Pancreas (tissue), 10 donors: ENCODE results near the gene WDR70. TPM values are rescaled to one million over a fixed set of nuclear protein-coding genes. Genes with fewer than 3 reads are reported as not detected.
"Not testable (repeated sequence)": the region's sequence is repeated elsewhere in the genome, so short reads cannot be mapped to it uniquely, and the experiment has no call there.

Source experiments
- ATAC-seq, 4 donors: fragments of 200-7000 bp; cut with Tn5 transposase; one replicate each; pipeline versions ENCODE4 v1.8.0 to v1.9.1; 2020; ENCODE audit warnings: mild to moderate bottlenecking in 4 of 4, moderate library complexity in 4 of 4
- DNase-seq, 6 donors: peaks; one replicate each; pipeline ENCODE4 v3.0.0-alpha.2; 2020
- FAIRE-seq: peaks from 2 replicates; lab custom pipeline; 2012; peaks lifted over from hg19 to GRCh38; lab: Jason Lieb, UNC
- H3K27ac ChIP-seq, 4 donors: fragments of 200-600 bp; sonication (generic); 1 replicate in 3 of 4; 2 replicates in 1 of 4; pipeline versions ENCODE4 v1.5.0 to v1.8.0; 2020
- H3K27me3 ChIP-seq, 4 donors: fragments of 200-600 bp; one replicate each; pipeline ENCODE4 v1.8.0; 2021
- H3K36me3 ChIP-seq, 3 donors: fragments of 200-600 bp; sonication (generic) in 1 of 3; one replicate each; pipeline versions ENCODE4 v1.5.0 to v1.8.0; 2020 to 2021
- H3K4me1 ChIP-seq, 3 donors: fragments of 200-600 bp; one replicate each; pipeline ENCODE4 v1.8.0; 2021
- H3K4me3 ChIP-seq, 4 donors: fragments of 200-600 bp; sonication (generic) in 2 of 4; one replicate each; pipeline versions ENCODE4 v1.5.0 to v1.8.0; 2020 to 2021
- H3K9me3 ChIP-seq, 4 donors: fragments of 200-600 bp; one replicate each; pipeline ENCODE4 v1.8.0; 2021
- WGBS, 2 donors: extraction: QIAGEN DNeasy Blood & Tissue Kit; methylation state at CpG; one replicate each; pipeline ENCODE4 v1.1.7; 2013; 5-methylcytosine and 5-hydroxymethylcytosine counted together
- intact Hi-C, 3 donors: fragments of 100-400 bp; cut with DNase I; formaldehyde crosslinking; loops; one replicate each; pipeline versions ENCODE4 v1.11.1 to v1.14.2; 2022
- polyA plus RNA-seq, 2 donors: library from polyadenylated mRNA; stranded (reverse); fragments of 200-250 nt; gene quantifications; one replicate each; pipeline ENCODE4 v1.2.3, GENCODE V29; 2013
- total RNA-seq, 6 donors: library from RNA; stranded (reverse); fragmentation: NEBNext Ultra II Directional in 4 of 6; extraction: Animal tissue kit (Norgen Biotek cat#: 25700) in 4 of 6; gene quantifications; one replicate each; pipeline versions ENCODE4 v1.2.1 to v1.2.4, GENCODE V29; 2021 to 2023
- TF ChIP-seq, protein P1 (sequence below), 4 donors: fragments of 200-600 bp; sonication (generic) in 3 of 4; IDR thresholded peaks; one replicate each; pipeline versions ENCODE4 v1.5.0 to v1.8.0; 2021; ENCODE audit warnings: antibody characterized with exemption in 4 of 4
- donor health status: healthy with polysubstance abuse.
- donor health status: DM: no; HTN: no; CAD: no; lungs with moderate emphysema.
- donor health status: DM: no; HTN: no; CAD: no.
- donor health status: control.
- donor health status: control.
- donor health status: Bipolar disorder and iron deficiency.
- donor health status: DM: yes; HTN: yes; CAD: no.
- donor health status: DM: no; HTN: no; CAD: no.
- donor health status: DM: no; HTN: no; CAD: no.
- donor health status: DM: yes; HTN: yes; CAD: no.

The WDR70 gene
- total and polyA plus RNA-seq, 8 donors: 10.7 to 24.3 (median 15.6) TPM

DNA sequence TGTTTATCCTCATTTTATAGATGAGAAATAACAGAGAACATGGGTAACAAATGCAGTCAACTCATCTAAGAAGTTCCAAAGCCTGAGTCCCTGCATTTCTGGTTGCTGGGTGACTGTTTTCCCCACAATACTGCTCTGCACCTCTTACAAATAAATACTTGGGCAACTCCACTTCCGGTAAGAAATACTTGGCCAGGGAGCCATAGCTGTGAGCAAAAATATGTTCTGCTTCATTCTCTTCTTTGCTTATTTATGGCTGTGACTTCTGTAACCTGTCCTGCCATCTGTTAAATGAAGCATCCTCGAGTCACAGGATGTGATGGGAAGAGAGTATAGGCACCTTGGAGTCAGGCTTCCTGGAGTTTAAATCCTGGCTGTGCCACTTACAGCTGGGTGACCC, 410.9 kb downstream of the WDR70 start:
- H3K27me3 ChIP-seq: no peaks in the 10 kb centered on the region
- no peaks in the 10 kb centered on the region for H3K9me3 ChIP-seq
- ATAC-seq: no peak
- TF ChIP-seq, protein P1, sequence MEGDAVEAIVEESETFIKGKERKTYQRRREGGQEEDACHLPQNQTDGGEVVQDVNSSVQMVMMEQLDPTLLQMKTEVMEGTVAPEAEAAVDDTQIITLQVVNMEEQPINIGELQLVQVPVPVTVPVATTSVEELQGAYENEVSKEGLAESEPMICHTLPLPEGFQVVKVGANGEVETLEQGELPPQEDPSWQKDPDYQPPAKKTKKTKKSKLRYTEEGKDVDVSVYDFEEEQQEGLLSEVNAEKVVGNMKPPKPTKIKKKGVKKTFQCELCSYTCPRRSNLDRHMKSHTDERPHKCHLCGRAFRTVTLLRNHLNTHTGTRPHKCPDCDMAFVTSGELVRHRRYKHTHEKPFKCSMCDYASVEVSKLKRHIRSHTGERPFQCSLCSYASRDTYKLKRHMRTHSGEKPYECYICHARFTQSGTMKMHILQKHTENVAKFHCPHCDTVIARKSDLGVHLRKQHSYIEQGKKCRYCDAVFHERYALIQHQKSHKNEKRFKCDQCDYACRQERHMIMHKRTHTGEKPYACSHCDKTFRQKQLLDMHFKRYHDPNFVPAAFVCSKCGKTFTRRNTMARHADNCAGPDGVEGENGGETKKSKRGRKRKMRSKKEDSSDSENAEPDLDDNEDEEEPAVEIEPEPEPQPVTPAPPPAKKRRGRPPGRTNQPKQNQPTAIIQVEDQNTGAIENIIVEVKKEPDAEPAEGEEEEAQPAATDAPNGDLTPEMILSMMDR (IDR thresholded peaks at IDR 0.05): no peak
- WGBS, 2 donors: 52 to 60% methylated on average over 2 of the region's 2 CpGs
- DNase-seq: no peak
- no peak overlapping the region for H3K4me3 ChIP-seq
- intact Hi-C loops: no loop called here
- no peaks in the 10 kb centered on the region for H3K4me1 ChIP-seq
- no peaks in the 10 kb centered on the region for H3K36me3 ChIP-seq
- no peak for FAIRE-seq
- no peak overlapping the region for H3K27ac ChIP-seq

DNA sequence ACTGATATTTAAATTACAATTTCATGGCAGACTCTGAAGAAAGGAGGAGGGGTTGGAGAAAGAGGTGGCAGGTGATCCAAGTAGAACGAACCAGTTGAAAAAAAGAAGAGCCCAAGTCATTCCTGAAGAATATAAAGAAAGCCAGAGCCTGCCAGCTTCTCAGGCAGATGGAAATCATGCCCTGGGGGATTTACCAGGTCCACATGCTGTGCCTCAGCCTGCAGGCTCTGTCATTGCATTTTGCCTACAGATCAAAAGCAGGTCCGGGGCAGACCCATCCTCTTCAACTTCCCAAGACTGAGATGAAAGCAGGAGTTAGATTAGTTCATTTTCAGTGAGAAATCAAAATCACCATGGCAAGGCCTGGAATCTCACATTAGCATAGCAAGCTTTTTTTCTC, 412.2 kb downstream of the WDR70 start:
- FAIRE-seq: no peak
- H3K4me3 ChIP-seq: no peak overlapping the region
- TF ChIP-seq, protein P1 (IDR thresholded peaks at IDR 0.05): no peak
- H3K36me3 ChIP-seq: no peaks in the 10 kb centered on the region
- no peaks in the 10 kb centered on the region for H3K27me3 ChIP-seq
- WGBS, 2 donors: 54 to 78% methylated on average over 2 of the region's 2 CpGs
- H3K9me3 ChIP-seq: no peaks in the 10 kb centered on the region
- no peak for DNase-seq
- intact Hi-C loops: no loop called here
- no peak overlapping the region for H3K27ac ChIP-seq
- no peaks in the 10 kb centered on the region for H3K4me1 ChIP-seq
- no peak for ATAC-seq

DNA sequence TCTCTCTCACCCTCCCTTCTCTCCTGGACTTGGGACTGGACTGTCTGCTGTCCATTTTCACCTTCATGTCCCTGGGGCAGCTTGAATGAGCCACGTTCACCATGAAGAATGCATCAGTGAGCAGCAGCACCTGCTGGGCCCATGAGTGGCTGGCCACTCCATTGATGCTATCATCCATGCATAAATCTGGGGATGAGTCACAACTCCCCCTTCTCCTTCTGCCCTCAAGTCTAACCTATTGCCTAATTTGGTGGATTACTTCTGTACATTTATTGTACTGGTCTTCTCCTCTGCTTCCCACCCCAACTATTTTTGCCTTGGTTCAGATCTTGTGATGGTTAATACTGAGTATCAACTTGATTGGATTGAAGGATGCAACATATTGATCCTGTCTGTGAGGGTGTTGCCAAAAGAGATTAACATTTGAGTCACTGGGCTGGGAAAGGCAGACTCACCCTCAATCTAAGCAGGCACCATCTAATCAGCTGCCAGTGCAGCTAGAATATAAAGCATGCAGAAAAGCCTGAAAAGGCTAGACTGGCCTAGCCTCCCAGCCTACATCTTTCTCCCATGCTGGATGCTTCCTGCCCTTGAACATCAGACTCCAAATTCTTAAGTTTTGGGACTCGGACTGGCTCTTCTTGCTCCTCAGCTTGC, 414.0 kb downstream of the WDR70 start:
- Histone ChIP-seq H3K27me3 (no peaks in the 10 kb centered on the region), H3K9me3 (no peaks in the 10 kb centered on the region), H3K36me3 (no peaks in the 10 kb centered on the region), H3K4me3 (no peak overlapping the region), H3K27ac (no peak overlapping the region), H3K4me1 (no peaks in the 10 kb centered on the region)
- TF ChIP-seq, protein P1 (IDR thresholded peaks at IDR 0.05): no peak
- FAIRE-seq (no peak), DNase-seq (no peak), ATAC-seq (no peak)
- WGBS, 2 donors: 46 to 81% methylated on average over 2 of the region's 2 CpGs
- intact Hi-C loops: no loop called here

DNA sequence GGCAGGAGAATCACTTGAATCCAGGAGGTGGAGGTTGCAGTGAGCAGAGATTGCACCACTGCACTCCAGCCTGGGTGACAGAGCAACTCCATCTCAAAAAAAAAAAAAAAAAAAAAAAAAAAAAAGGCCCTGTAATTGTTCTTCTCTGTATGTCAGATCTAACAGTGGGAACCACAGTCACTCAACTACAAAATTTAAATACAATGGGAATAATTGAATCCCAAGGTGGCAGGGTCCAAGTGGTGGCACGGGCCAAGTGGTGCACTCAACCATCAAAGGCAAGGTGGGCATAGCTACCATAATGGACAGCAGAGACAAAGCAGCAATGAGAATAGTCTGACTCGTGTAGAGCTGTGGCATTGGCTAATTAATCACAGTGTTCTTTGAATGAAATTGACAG, 416.2 kb downstream of the WDR70 start:
- H3K4me3 ChIP-seq, H3K36me3 ChIP-seq, ATAC-seq, H3K9me3 ChIP-seq, H3K27me3 ChIP-seq, H3K4me1 ChIP-seq, H3K27ac ChIP-seq, intact Hi-C loops, FAIRE-seq, DNase-seq: not testable (repeated sequence)
- 44 to 57% methylated on average over 2 of the region's 2 CpGs for WGBS, 2 donors

DNA sequence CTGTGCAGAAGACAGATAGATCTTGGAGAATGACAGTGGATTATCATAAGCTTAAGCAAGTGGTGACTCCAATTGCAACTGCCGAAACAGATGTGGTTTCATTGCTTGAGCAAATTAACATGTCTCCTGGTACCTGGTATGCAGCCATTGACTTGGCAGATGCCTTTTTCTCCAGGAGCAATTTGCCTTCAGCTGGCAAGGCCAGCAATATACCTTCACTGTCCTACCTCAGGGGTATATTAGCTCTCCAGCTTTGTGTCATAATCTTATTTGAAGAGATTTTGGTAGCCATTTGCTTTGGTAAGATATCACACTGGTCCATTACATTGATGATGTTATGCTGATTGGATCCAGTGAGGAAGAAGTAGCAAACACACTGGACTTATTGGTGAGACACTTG, 417.3 kb downstream of the WDR70 start:
- H3K27me3 ChIP-seq, H3K27ac ChIP-seq, H3K36me3 ChIP-seq, H3K4me3 ChIP-seq, FAIRE-seq, H3K9me3 ChIP-seq, DNase-seq, ATAC-seq, intact Hi-C loops, H3K4me1 ChIP-seq: not testable (repeated sequence)
- WGBS, 2 donors: 84 to 100% methylated on average over 1 of the region's 1 CpG

DNA sequence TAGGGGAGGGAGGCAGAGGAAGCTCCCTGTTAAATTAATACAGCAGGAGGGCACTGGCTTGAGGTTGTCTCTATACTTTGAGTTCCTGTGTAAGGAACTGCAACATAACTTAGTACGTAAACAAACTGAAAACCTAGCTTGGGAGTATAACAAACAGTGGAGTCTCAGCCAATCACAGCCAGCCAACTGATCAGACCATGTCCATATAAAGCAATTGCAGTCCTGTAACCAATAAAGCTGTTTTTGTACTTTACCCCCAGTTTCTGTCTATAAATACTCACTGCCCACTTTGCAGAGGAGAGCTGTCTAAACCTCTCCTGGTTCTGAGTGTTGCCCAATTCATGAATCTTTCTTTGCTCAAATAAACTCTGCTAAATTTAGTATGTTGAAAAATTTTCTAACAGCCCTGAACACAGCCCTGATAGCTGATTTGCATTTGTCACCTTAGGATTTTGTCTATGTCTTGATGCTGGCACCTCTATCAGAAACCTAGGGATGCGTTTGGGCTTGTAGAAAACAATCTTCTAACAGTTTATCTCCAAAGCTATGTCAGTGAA, 420.8 kb downstream of the WDR70 start:
- FAIRE-seq (no peak), ATAC-seq (no peak)
- TF ChIP-seq, protein P1 (IDR thresholded peaks at IDR 0.05): no peak

More for the DNA sequence above, 420.8 kb downstream of the WDR70 start:
- H3K9me3 ChIP-seq: no peaks in the 10 kb centered on the region
- H3K27ac ChIP-seq: no peak overlapping the region
- intact Hi-C loops: no loop called here
- H3K4me1 ChIP-seq: no peaks in the 10 kb centered on the region
- no peak overlapping the region for H3K4me3 ChIP-seq
- 69 to 79% methylated on average over 2 of the region's 2 CpGs for WGBS, 2 donors
- no peaks in the 10 kb centered on the region for H3K36me3 ChIP-seq
- no peak for DNase-seq
- H3K27me3 ChIP-seq: no peaks in the 10 kb centered on the region
